Ovary (tissue), 9 donors: ENCODE measurements around the gene SLC34A2. TPM values are rescaled to one million over a fixed set of nuclear protein-coding genes. Genes with fewer than 3 reads are reported as not detected.

ENCODE experiments used
- DNase-seq, 5 donors: peaks; one replicate each; pipeline ENCODE4 v3.0.0-alpha.2; 2019 to 2020
- H3K27ac ChIP-seq, 2 donors: fragments of 200-600 bp; one replicate each; pipeline versions ENCODE4 v1.5.1 to v1.8.0; 2019 to 2022
- H3K27me3 ChIP-seq: fragments of 200-600 bp; one replicate; pipeline ENCODE4 v1.8.0; 2022
- H3K36me3 ChIP-seq: fragments of 200-600 bp; sonication (generic); one replicate; pipeline ENCODE4 v1.5.1; 2019
- H3K4me1 ChIP-seq: one replicate; pipeline ENCODE4 v1.8.1; 2013; ENCODE audit warnings: mild to moderate bottlenecking, moderate library complexity; ENCODE audit not compliant: insufficient read depth
- H3K4me3 ChIP-seq: fragments of 200-600 bp; sonication (generic); one replicate; pipeline ENCODE4 v1.5.1; 2017
- H3K9me3 ChIP-seq, 2 donors: fragments of 200-600 bp in 1 of 2; sonication (generic) in 1 of 2; one replicate each; pipeline versions ENCODE4 v1.5.1 to v1.8.1; 2013 to 2019; ENCODE audit warnings: mild to moderate bottlenecking in 1 of 2, moderate library complexity in 1 of 2
- CTCF ChIP-seq, 3 donors: fragments of 450-650 bp in 2 of 3; fragments of 200-600 bp in 1 of 3; IDR thresholded peaks; one replicate each; pipeline versions ENCODE4 v1.5.1 to v1.8.0; 2016 to 2022; ENCODE audit warnings: antibody characterized with exemption in 3 of 3, mild to moderate bottlenecking in 1 of 3
- EP300 ChIP-seq: sonication (generic); formaldehyde crosslinking; IDR thresholded peaks from one replicate; pipeline ENCODE4 v1.6.1; 2017; ENCODE audit warnings: antibody characterized with exemption
- POLR2A ChIP-seq: fragments of 450-650 bp; IDR thresholded peaks from one replicate; pipeline ENCODE4 v1.6.1; 2017; ENCODE audit warnings: antibody characterized with exemption, mild to moderate bottlenecking, moderate library complexity
- WGBS, 3 donors: extraction: QIAGEN DNeasy Blood & Tissue Kit in 1 of 3; methylation state at CpG; one replicate each; pipeline versions ENCODE4 v1.1.5 to v1.1.7; 2013 to 2017; 5-methylcytosine and 5-hydroxymethylcytosine counted together
- intact Hi-C, 4 donors: fragments of 100-400 bp; cut with DNase I; formaldehyde crosslinking; loops; one replicate each; pipeline versions ENCODE4 v1.11.0 to v1.15.1; 2022 to 2023
- polyA plus RNA-seq, 2 donors: library from polyadenylated mRNA; stranded (reverse); fragments of 200-250 nt in 1 of 2; fragments of 350-450 nt in 1 of 2; fragmentation: Illumina TruSeq in 1 of 2; extraction: RNeasy Lipid Tissue Mini Kit (QIAGEN cat#74804) in 1 of 2; gene quantifications; one replicate each; pipeline ENCODE4 v1.2.3, GENCODE V29; 2013 to 2014
- total RNA-seq, 7 donors: library from RNA; depleted of rRNA in 2 of 7; stranded (reverse); fragments of >200 nt in 2 of 7; fragmentation: NEBNext Ultra II Directional in 3 of 7; extraction: Animal tissue kit (Norgen Biotek cat#: 25700) in 3 of 7; gene quantifications; one replicate each; pipeline versions ENCODE4 v1.1.0 to v1.2.4, GENCODE V29; 2016 to 2023
- donor health status: DM: no; HTN: no; CAD: no; lungs with moderate emphysema.
- donor health status: DM: no; HTN: no; CAD: no.
- donor health status: Bipolar disorder and iron deficiency.
- donor health status: DM: yes; HTN: yes; CAD: no.
- donor health status: DM: no; HTN: no; CAD: no.
- donor health status: DM: yes; HTN: yes; CAD: no.

SLC34A2 gene
- total and polyA plus RNA-seq, 9 donors: 0.30 to 59.4 (median 3.7) TPM

DNA sequence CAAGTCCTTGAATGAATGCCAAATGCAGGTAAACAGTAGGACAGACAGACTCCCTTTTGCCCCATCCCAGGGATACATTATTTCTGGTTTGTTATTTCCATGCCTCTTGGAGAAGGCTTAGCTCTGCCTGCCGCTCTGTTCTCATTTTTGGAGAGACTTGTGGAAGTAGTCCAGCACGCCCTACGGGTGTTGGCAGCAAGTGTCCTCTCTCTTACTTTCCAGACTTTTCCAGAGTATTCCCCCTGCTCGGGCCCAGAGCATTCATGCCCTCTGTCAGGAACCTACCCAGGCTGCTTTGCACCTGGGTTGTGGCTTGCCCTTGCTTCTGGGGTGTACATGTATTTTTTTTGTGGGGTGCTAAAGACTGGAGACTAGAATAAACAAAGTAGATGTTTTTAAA lies 15.3 kb downstream of the SLC34A2 start:
- H3K27ac ChIP-seq: no peak overlapping the region
- 47 to 64% (median 55%) methylated on average over 4 of the region's 4 CpGs for WGBS, 3 donors
- no peak for TF ChIP-seq CTCF (IDR thresholded peaks at IDR 0.05)
- no peak for TF ChIP-seq POLR2A
- TF ChIP-seq EP300: no peak
- no peaks in the 10 kb centered on the region for H3K27me3 ChIP-seq
- no peaks in the 10 kb centered on the region for H3K9me3 ChIP-seq
- intact Hi-C loops: no loop called here
- no peaks in the 10 kb centered on the region for H3K4me1 ChIP-seq
- H3K36me3 ChIP-seq: no peaks in the 10 kb centered on the region
- no peak overlapping the region for H3K4me3 ChIP-seq
- no peak for DNase-seq

DNA sequence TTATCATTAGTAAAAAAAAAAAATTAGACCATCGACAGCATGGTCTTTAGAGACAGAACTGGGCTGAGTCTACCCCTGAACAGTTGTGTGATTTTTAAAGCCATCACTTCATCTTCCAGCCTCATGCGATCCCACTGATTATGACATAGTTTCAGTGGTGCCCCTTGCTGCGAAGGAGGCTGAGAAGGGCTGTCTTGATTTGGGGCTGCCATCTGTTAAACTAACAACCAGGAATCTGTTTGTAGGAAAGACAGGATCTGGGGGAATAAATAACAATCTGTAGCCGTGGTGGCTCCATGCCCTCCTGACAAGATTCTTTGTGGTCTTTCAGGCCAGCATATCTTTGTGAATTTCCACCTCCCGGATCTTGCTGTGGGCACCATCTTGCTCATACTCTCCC lies 17.1 kb downstream of the SLC34A2 start:
- intact Hi-C loops: no loop called here
- Histone ChIP-seq H3K9me3 (no peaks in the 10 kb centered on the region), H3K4me1 (no peaks in the 10 kb centered on the region), H3K27ac (no peak overlapping the region), H3K27me3 (no peaks in the 10 kb centered on the region), H3K4me3 (no peak overlapping the region), H3K36me3 (no peaks in the 10 kb centered on the region)
- DNase-seq: no peak
- no peak for TF ChIP-seq CTCF (IDR thresholded peaks at IDR 0.05)
- no peak for TF ChIP-seq EP300
- no peak for TF ChIP-seq POLR2A
- 87 to 93% (median 89%) methylated on average over 5 of the region's 5 CpGs for WGBS, 3 donors

GRCh38 chr4:25674386-25674785 lies 18.7 kb downstream of the SLC34A2 start:
- TF ChIP-seq EP300 (no peak), CTCF (IDR thresholded peaks at IDR 0.05) (no peak), POLR2A (no peak)
- 89 to 91% (median 91%) methylated on average over 10 of the region's 10 CpGs for WGBS, 3 donors

DNA sequence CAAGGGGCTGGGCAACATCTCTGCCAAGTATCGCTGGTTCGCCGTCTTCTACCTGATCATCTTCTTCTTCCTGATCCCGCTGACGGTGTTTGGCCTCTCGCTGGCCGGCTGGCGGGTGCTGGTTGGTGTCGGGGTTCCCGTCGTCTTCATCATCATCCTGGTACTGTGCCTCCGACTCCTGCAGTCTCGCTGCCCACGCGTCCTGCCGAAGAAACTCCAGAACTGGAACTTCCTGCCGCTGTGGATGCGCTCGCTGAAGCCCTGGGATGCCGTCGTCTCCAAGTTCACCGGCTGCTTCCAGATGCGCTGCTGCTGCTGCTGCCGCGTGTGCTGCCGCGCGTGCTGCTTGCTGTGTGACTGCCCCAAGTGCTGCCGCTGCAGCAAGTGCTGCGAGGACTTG lies 20.6 kb downstream of the SLC34A2 start:
- intact Hi-C loops: no loop called here
- no peak overlapping the region for H3K4me3 ChIP-seq
- H3K27me3 ChIP-seq: no peaks in the 10 kb centered on the region
- DNase-seq: no peak
- no peak overlapping the region for H3K27ac ChIP-seq
- H3K36me3 ChIP-seq: no peaks in the 10 kb centered on the region
- TF ChIP-seq EP300 (no peak), POLR2A (no peak), CTCF (IDR thresholded peaks at IDR 0.05) (no peak)
- H3K9me3 ChIP-seq: no peaks in the 10 kb centered on the region
- 94 to 97% (median 96%) methylated on average over 30 of the region's 30 CpGs for whole genome bisulfite sequencing, 3 donors
- H3K4me1 ChIP-seq: no peaks in the 10 kb centered on the region

More at GRCh38 chr4:25674386-25674785, 18.7 kb downstream of the SLC34A2 start:
- intact Hi-C loops: no loop called here
- Histone ChIP-seq H3K36me3 (no peaks in the 10 kb centered on the region), H3K4me1 (no peaks in the 10 kb centered on the region), H3K9me3 (no peaks in the 10 kb centered on the region), H3K27ac (no peak overlapping the region), H3K4me3 (no peak overlapping the region), H3K27me3 (no peaks in the 10 kb centered on the region)
- DNase-seq: no peak

DNA sequence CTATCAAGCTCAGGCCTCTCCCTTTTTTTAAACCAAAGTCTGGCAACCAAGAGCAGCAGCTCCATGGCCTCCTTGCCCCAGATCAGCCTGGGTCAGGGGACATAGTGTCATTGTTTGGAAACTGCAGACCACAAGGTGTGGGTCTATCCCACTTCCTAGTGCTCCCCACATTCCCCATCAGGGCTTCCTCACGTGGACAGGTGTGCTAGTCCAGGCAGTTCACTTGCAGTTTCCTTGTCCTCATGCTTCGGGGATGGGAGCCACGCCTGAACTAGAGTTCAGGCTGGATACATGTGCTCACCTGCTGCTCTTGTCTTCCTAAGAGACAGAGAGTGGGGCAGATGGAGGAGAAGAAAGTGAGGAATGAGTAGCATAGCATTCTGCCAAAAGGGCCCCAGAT lies 21.5 kb downstream of the SLC34A2 start:
- Histone ChIP-seq H3K4me1 (no peaks in the 10 kb centered on the region), H3K36me3 (no peaks in the 10 kb centered on the region), H3K27me3 (no peaks in the 10 kb centered on the region), H3K4me3 (no peak overlapping the region), H3K9me3 (no peaks in the 10 kb centered on the region), H3K27ac (no peak overlapping the region)
- TF ChIP-seq CTCF (IDR thresholded peaks at IDR 0.05) (no peak), POLR2A (no peak), EP300 (no peak)
- intact Hi-C loops: no loop called here
- WGBS, 3 donors: 85 to 89% (median 89%) methylated on average over 3 of the region's 3 CpGs
- no peak for DNase-seq
